ENCODE measurements around the gene SOCS2.

DNA sequence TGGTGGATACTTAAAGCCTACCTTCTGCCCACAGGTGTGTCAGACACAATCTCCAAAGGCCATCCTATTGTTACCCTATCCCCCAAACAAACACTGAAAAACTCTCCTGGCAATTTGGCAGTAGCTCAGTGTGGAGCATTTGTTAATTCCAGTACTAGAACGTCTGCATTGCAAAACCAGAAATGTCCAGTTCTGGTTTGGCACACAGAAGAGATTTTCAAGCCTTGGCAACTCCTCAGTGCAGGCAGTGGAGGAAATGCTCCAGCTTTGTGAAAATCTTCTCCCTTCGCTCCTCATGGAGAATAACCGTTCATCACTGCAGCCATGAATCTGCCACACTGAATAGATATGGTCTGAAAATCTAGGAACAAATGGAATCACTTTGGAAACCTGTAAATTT lies 5.3 kb upstream of the SOCS2 start:
- TF ChIP-seq POLR2A (IDR thresholded peaks at IDR 0.05; ENCODE audit: borderline replicate concordance, extremely low read depth, insufficient read depth, insufficient read length) (no peak), POLR2AphosphoS5 (IDR thresholded peaks at IDR 0.05; ENCODE audit: low read depth, low read length) (no peak), YY1 (IDR thresholded peaks at IDR 0.05; ENCODE audit: extremely low read depth, insufficient replicate concordance, low read depth, low read length) (no peak), CEBPB (IDR thresholded peaks at IDR 0.05; ENCODE audit: low read depth) (no peak), EGR1 (IDR thresholded peaks at IDR 0.05; ENCODE audit: low read depth) (no peak)
- TF ChIP-seq, protein P1, sequence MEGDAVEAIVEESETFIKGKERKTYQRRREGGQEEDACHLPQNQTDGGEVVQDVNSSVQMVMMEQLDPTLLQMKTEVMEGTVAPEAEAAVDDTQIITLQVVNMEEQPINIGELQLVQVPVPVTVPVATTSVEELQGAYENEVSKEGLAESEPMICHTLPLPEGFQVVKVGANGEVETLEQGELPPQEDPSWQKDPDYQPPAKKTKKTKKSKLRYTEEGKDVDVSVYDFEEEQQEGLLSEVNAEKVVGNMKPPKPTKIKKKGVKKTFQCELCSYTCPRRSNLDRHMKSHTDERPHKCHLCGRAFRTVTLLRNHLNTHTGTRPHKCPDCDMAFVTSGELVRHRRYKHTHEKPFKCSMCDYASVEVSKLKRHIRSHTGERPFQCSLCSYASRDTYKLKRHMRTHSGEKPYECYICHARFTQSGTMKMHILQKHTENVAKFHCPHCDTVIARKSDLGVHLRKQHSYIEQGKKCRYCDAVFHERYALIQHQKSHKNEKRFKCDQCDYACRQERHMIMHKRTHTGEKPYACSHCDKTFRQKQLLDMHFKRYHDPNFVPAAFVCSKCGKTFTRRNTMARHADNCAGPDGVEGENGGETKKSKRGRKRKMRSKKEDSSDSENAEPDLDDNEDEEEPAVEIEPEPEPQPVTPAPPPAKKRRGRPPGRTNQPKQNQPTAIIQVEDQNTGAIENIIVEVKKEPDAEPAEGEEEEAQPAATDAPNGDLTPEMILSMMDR (IDR thresholded peaks at IDR 0.05 in 2 of 3, conservative IDR thresholded peaks at IDR 0.05 in 1 of 3; ENCODE audit: borderline replicate concordance in 1 of 3, insufficient read depth in 1 of 3, low read depth in 2 of 3, low read length in 2 of 3), result no peak
- TF ChIP-seq, protein P2, sequence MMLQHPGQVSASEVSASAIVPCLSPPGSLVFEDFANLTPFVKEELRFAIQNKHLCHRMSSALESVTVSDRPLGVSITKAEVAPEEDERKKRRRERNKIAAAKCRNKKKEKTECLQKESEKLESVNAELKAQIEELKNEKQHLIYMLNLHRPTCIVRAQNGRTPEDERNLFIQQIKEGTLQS (IDR thresholded peaks at IDR 0.05), result no peak

Data from HCT116 (cell line).